HS-5 (cell line): ENCODE data around the gene PKNOX2.
A peak's percentile ranks its signal among the peaks of the same experiment; 100 is the strongest.

ENCODE experiments used
- DNase-seq: peaks from one replicate; pipeline ENCODE4 v3.0.0-alpha.2; 2012; ENCODE audit warnings: low read depth

Gene PKNOX2, protein sequence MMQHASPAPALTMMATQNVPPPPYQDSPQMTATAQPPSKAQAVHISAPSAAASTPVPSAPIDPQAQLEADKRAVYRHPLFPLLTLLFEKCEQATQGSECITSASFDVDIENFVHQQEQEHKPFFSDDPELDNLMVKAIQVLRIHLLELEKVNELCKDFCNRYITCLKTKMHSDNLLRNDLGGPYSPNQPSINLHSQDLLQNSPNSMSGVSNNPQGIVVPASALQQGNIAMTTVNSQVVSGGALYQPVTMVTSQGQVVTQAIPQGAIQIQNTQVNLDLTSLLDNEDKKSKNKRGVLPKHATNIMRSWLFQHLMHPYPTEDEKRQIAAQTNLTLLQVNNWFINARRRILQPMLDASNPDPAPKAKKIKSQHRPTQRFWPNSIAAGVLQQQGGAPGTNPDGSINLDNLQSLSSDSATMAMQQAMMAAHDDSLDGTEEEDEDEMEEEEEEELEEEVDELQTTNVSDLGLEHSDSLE

DNA sequence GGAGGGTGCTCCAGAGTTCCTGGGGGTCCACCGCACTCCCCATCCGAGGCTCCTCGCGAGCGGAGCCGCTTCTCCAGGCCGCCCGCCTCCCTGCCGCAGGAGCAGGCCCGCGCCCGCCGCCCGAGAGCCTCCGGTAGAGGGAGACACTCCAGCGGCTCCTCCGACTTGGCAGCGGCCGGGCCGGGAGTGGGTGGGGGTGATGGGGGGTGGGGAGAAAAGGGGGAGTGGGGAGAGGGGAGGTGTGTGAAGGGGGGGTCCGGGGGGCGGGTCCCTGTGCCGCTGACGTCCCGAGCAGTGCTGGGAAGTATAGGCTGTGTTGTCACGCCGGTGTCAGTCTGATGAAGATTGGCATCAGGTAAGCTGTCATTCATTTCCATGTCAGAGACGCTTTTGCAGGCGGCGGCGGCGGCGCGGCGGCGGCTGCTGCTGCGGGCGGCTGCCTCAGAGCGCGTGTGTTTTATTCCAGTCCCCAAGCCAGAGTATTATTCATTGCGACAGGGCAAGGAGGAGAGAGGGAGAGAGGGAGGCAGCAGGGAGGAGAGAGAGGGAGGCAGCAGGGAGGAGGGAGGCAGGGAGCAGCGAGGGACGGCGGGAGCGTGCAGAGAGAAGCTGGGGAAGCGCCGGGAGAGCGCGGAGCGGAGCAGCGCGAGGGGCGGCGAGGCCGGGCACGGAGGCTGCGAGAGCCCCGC is at the start of gene PKNOX2:
TSS of gene PKNOX2 (plus strand) at position 330 of the 689 bp plus-strand sequence. CDS start 186,555 bp downstream, outside the sequence.
- DNase-seq, result no peak

DNA sequence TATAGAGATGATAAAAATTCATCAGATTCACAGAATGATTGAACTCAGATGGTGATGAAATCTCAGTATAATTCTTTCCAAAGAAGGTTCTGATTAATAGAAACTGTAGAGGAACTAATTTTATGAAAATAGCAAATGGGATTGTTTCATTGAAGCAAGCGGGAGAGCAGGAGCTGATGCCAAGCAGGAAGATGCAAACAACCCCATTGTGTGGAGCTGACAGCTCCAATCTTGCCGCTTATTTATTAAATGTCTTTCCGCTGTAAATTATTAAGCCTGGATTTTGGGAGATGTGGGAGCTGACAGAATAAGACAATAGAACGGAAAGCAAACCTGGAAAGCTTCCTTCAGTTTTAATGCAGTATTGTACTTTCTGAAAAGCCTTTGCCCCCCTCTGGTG is 47.1 kb upstream of the PKNOX2 start:
- no peak for DNase-seq

DNA sequence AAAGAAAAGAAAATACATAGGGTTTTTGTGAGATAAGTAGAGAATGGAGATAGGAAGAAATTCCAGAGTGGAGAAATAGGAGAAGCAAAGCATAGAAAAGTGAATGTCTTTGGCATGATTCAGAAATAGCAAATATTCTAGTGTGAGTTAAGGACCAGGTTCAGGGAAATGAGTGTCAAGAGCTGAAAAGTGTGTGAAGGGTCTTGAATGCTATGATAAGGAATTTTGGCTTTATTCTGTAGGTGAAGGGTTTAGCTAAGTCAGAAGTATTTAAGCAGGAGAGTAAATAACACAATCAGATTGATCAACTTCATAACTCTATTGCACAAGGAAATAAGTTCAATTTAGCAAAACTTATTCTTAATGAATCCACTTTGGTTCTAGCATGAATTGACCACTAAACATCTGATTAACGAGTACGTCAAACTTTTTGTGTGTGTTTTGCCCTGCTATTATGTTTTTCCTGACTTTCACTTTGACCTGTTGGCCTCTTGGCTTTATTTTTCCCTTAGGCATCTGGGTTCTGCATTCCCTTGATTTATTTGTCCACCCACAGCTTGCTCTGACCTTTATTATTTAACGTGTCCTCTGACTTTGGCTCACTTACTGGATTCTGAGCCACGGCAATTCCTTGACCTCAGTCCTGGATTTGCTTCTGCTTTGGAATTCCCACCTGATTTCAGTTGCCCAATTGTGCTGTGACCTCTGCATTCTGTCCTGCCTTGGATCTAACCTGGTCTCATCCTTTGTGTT is 41.2 kb upstream of the PKNOX2 start:
- DNase-seq, result no peak

DNA sequence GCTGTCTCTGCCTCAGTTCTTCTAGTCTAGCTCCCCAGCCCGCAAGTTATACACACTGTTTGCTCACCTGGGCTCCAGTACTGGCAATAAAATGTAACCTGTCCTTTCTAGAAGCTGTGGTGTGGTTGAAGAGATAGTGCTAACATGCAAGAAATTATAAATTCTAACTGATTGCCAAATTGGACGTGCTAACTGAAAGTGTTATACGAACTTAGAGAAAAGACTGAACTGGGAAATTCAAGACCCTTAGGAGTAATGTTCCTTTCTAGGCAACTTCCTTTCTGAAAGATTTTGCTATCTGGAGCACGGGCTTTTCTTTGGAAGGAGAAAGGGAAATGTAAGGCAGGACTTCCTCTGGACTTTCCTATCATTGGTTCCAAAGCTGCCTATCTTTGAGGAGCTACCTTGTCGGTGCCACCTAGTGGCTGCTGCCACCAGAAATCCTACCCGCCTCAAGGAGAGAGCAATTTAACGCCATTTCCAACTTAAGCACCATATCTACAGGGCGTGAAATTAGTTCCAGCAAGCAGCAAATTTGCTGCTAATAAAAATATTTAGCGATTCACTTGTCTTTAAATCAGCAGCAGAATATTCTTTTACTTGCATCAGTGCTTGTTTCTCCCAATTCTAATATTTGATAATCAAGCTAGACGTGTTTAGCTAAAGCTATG is 40.5 kb upstream of the PKNOX2 start:
- DNase-seq, result peak; percentile 15

DNA sequence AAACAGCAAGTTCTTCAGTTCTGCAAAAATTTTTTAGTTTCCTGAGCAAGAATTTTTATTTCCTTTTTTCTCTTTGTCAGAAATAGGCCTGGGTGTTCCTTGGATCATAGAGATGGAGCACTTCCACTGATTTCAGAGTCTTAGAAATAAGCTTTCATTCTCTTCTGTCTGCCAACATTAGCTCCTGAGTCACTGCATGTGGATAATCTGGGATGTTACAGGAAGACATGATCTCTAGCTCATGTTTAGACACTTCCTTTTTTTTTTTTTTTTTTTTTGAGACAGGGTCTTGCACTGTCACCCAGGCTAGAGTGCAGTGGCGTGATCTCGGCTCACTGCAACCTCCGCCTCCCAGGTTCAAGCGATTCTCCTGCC is 39.9 kb upstream of the PKNOX2 start:
- DNase-seq, result no peak

DNA sequence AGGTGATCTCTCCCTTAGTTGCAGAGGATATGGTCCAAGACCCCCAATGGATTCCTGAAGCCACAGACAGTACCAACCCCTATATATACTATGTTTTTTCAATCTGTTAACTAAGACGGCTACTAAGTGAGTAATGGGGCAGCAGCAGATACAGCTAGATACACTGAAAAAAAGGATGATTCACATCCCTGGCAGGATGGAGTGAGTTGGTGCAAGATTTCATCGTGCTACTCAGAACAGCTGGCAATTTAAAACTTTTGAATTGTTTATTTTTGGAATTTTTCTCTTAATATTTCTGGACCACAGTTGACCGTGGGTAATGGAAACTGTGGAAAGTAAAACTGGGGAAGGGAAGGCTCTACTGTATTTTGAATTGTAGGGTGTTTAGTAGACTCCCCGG is 36.1 kb upstream of the PKNOX2 start:
- DNase-seq, result peak; percentile 20

DNA sequence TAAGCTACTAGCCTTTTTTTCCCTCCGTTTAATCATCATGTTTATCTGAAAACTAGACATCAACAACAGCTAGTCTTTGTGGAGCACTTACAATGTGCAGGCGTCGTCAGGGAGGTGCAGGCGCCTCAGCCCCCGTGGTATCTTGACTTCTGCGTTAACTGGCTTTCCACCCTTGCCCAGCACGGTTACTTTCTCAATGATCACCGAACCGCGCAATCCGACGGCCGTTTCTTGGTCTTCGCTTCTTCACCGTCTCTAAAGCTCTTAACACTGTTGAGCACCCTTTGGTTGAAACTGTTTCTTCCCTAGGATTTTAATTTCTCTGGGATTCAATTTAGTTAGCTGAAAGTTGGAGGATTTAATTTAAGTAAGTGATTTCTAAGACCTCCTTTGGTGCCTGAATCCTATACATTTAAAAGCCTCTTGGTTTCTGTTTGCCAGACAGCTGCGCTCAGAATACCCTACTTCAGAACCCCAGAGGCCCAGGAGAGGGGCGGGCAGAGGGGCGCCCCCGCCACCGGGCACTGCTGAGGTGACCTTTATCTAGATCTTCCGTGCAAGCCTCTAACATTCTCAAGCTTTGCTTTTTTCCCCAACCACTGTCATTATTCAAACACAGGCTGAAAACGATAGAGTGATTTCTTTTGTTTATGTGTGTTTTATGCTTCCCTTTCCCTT is 35.1 kb upstream of the PKNOX2 start:
- DNase-seq, result no peak

DNA sequence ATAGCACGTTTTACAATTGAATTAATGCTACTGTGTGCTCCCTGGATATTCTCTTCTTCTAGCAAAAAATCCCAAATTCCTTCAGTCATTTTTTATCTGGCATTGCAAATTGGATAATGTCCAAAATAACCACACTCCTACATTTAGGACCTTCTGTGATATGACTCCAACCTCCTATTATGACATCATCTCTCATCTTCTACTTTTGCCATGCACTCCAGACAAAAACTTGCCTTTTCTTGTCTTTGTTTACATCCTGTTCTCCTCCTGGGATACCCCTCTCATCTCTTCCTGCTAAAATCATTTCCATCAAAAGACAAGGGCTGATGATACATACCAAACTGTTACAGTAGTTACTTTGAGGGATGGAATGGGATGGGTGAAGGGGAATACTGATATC is 32.5 kb upstream of the PKNOX2 start:
- DNase-seq, result no peak

DNA sequence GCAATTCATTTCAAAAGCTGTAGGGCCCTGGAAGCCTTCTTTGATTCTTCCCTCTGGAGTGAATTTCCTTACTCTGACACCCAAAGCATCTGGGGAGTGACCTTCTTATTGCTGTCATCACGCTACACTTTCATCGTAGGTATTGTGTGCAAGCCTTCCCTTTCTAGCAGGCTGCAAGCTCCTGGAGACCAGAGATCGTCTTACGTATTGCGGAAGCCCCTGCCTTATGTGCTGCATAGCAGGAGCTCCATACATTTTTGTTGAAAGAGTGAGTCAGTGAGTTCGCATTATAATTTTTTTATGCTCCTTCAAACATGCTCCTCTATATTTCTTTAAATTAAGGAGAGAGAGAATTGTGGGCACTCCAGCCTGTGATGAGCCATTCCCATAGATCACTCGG is 32.0 kb upstream of the PKNOX2 start:
- DNase-seq, result no peak

DNA sequence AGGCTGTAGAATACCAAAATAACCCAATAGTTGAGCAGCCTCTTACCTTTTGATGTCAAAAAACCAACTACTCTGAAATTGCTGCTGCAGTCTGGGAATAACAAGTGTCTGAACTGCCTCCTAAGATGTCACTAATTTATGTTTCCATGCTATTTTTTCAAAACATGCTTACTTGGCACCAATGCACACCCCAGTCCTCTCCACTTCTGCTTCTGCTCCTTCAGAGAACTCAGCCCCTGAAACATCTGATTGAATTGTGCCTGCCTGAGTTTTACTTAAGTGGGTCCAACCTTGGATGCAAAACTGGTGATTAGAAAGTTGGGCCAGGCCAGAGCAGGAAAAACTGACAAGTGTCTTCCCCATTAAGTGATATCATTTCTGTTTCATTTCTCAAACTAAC is 28.6 kb upstream of the PKNOX2 start:
- DNase-seq, result no peak

DNA sequence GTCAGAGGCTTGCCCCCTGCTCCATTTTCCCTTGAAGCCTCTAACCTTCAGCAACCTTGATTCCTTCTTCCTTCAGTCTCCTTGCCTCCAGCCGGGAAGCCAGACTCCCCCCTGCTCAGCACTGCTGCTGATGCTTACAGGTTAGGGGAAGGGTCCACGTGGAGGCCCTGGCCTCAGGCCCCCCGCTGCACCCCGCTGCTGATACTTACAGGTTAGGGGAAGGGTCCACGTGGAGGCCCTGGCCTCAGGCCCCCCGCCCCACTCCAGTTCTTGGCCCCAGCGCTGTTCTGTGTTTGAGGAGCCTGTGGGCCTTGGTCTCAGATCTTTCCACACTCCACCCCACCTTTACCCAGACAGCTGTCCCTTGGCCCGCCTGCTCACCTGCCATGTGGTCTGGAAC is 25.6 kb upstream of the PKNOX2 start:
- no peak for DNase-seq

DNA sequence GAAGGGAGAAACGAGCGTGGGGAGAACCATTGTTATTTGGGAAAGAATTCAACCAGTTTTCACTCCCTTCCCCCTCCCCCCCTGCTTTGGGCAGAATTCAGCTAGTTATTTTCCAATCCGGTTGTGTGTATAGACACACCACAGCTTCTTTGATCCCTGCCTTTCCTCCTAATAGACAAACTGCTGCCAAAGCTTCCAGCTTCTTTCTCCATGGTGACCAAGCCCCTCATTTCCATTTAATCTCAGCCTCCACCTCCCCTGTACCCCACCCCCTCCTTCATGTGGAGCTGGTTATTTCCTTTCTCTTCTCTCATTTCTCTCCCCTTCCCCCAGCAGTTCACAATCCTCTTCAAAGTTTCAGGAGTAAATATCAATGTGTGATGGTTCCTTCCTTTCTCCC is 24.8 kb upstream of the PKNOX2 start:
- no peak for DNase-seq

DNA sequence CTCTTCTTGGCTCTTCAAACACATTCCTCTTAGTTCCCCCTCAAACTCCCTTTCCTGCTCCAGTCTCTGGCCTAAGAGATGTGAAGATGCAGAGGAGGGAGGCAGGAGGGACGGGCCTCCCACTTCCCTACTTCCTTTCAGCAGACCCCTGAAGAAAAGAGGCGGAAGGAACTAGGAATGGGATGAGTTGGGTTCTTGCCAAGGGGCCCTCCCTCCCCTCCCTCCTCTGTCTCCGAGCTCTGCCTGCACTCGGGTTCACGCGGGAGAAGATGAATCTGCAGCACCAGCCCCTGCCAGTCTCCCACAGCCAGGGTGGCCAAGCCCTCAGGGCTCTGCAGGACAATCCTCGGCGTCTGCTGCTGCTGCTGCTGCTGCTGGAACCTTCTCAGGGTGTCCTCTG is 24.3 kb upstream of the PKNOX2 start:
- no peak for DNase-seq

DNA sequence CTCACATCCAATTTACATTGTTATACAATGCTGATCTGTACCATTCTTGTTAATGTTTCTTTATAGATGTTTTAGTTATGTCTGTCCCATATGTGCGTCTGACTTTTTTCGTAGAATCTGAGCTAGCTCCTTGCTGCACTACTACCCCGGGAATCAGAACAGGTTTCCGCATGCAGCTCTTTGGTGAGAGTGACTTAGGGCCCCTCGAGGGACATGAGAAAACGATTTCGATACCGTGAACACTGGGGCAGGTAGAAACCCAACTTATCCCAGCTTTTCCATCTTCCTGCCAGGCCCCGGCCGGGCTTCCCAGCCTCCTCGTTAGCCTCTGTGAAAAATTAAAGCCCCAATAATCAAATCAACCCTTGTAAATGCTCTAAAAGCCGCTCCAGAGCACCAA is 23.4 kb upstream of the PKNOX2 start:
- DNase-seq, result no peak

DNA sequence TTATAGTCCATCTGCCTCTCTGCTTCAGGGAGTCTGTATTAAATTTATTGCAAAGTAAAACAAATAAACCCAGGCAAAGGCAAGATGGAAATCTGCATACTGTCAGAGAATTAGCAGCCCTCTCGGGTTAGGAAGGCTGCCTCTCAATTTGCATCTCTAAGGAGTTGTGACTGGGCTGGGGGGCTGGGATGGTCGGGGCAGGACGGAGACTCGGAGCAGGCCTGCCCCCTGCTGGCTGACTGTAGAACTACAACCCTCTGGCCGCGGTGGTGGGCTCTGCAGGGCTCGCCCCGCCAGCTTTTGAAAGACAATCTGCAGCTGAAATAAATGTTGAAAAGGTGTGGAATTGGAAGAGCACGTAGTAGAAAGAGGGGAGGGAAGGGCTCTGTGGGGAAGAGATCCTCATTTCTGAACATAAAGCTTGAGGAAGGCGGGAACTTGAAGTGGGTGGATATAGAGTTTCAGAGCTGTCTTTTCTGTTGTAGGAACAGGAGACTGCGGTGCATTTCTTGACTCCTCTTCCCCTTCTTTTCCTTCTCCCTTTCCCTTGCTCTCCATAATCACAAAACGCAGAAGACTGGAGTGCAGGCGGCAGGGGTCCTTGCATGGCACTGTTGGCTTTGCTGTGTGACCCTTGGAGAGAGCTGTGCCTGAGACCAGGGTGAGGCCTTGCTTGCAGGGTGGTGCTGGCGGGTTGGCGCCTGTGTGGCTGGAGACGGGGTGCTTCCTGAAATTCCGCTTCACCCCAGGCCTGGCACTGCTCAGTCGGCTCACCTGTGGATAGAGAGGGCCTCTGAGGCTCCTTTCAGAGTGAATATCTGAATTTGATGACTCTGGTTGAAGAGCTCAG is 22.6 kb upstream of the PKNOX2 start:
- no peak for DNase-seq

DNA sequence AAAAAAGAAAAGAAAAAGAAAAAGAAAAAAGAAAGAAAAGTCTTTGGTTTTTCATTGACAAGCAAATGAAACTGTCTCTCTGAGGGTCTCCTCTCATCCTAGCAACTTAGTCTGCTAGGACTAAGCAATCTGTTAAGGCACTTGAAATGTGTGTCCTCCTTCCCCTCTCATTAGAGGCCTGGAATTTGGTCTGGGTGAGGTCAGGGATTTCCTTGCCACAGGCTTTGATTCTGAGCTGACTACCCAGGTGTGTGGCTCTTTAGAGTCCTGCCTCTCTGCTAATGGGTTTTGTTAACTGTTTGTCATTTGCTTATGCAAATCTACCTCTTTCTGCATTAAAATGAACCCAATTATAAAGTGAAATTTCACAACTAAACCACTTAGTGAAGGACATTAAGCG is 18.3 kb upstream of the PKNOX2 start:
- DNase-seq, result no peak

DNA sequence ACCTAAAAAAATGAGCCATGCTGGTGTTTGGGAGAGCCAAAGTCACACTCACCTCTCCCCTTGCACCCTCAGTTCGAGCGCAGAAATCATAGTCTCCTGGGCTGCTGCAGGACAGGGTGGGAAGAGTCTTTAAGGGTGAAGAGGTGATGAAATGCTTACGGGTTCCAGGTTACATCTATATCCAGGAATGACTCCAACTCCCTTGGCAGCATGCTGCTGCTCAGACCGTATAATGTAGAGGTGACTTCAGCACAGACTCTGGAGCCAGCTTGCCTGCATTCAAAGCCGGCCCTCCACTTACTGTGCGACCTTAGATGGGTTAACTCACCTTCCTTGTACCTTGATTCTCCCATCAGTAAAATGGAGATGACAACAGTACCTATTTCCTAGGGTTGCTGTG is 17.3 kb upstream of the PKNOX2 start:
- DNase-seq, result no peak

DNA sequence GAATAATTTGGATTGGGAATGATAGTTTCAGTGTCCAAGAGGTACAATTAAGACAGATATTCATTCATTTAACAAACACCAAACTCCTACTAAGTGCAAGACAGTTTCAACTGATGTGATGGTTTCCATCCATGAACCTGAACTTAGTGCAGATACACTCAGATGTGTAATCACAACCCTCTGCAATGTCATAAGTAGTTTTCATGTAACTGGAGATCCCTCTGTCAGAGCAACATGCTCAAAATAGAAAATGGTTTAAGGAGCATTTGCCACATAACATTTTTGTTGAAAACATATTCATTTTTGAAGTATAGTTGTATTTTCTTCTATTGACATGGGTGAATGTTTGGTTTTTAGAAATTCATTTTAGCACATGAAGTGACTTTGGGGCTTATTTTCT is 16.5 kb upstream of the PKNOX2 start:
- DNase-seq, result no peak

DNA sequence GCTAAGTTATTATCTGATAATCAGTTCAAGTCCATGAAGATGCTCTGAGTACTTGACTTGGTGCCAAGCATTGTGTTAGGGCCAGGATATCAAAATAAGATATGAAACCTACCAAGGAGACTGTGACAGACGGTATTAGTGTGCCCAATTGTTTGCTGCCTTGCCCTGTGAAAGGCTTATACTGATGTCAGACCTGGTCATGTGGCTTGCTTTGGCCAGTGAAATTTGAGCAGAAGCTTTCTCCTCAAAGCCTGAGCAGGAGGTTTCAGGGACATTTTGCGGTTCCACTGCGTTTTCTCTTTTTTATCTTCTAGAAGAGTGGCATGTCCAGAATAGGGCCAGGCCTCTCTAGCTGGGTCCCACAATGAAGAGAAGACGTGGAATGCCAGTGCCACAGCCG is 15.8 kb upstream of the PKNOX2 start:
- DNase-seq, result no peak

DNA sequence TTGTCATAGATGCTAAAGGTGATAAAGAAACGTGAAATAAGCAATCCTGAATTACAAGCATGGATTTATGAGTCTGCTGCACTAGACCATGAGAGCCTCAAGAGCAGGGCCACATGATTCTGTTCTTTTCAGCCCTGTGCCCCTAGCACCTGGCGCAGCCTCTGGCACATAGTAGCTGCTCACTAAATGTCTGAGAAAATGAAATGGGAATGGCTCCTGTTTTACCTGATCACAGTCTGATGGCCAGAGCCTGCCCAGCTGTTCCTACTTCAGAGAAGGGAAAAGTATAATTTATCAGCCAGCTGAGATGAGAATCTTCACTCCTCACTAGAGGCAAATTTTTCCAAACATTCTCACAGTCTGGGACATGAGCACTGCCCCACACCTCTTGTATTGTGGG is 10.7 kb upstream of the PKNOX2 start:
- no peak for DNase-seq
